ENCODE results near the gene STIM1.
"Not testable (repeated sequence)": the region's sequence is repeated elsewhere in the genome, so short reads cannot be mapped to it uniquely, and the experiment has no call there.

Gene STIM1

DNA sequence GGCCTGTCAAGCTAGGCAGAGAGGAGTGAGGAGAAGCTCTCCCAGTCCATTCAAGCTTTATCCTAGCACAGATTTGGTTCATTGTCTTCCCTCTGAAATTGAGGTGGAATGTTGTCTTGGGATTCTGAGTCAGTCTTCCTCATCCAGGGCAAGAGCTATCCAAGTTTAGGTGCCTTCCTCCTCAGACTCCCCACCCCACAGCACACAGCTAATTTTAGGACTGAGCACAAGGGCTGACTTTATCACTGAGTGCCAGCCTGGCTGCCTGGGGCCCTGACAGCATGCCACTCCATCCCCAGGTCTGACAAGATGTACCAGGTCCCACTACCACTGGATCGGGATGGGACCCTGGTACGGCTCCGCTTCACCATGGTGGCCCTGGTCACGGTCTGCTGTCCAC is 44.5 kb upstream of the STIM1 start:
- ChIA-PET POLR2A (interaction anchor here (0.7 kb wide), 1 partner anchor 12 kb away, joined by 3 read pairs; no protein-coding TSS in a partner anchor), CTCF (interaction anchor here (0.6 to 8.5 kb wide), 4 partner anchors 9 to 263 kb away, joined by 3 to 73 read pairs (median 22); partner anchors contain the start of gene NUP98)
- DNase-seq (ENCODE audit: low read depth, low spot score), result no peak
- no peak overlapping the region for H3K4me3 ChIP-seq (ENCODE audit: low read depth, low read length)
- TF ChIP-seq, protein P1, sequence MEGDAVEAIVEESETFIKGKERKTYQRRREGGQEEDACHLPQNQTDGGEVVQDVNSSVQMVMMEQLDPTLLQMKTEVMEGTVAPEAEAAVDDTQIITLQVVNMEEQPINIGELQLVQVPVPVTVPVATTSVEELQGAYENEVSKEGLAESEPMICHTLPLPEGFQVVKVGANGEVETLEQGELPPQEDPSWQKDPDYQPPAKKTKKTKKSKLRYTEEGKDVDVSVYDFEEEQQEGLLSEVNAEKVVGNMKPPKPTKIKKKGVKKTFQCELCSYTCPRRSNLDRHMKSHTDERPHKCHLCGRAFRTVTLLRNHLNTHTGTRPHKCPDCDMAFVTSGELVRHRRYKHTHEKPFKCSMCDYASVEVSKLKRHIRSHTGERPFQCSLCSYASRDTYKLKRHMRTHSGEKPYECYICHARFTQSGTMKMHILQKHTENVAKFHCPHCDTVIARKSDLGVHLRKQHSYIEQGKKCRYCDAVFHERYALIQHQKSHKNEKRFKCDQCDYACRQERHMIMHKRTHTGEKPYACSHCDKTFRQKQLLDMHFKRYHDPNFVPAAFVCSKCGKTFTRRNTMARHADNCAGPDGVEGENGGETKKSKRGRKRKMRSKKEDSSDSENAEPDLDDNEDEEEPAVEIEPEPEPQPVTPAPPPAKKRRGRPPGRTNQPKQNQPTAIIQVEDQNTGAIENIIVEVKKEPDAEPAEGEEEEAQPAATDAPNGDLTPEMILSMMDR (IDR thresholded peaks at IDR 0.05; ENCODE audit: insufficient read depth, low read length, missing control alignments), result no peak

DNA sequence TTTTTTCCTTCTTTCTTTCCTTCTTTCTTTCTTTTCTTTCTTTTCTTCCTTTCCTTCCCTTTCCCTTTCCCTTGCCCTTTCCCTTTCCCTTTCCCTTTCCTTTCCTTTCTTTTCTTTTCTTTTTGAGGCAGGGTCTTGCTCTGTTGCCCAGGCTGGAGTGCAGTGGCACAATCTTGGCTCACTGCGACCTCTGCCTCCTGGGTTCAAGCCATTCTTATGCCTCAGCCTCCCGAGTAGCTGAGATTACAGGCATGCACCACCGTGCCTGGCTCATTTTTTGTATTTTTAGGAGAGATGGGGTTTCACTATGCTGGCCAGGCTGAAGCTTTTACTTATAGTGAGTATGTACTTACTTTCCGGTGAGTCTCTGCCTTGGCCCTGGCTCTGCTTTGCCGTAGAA is 40.6 kb upstream of the STIM1 start:
- CTCF ChIA-PET, result interaction anchor here (1.7 to 2.3 kb wide), 3 partner anchors 7 to 40 kb away, joined by 9 to 13 read pairs (median 9); partner anchors contain the start of genes PGAP2 and STIM1
- DNase-seq (ENCODE audit: low read depth, low spot score); POLR2A ChIA-PET: not testable (repeated sequence)

DNA sequence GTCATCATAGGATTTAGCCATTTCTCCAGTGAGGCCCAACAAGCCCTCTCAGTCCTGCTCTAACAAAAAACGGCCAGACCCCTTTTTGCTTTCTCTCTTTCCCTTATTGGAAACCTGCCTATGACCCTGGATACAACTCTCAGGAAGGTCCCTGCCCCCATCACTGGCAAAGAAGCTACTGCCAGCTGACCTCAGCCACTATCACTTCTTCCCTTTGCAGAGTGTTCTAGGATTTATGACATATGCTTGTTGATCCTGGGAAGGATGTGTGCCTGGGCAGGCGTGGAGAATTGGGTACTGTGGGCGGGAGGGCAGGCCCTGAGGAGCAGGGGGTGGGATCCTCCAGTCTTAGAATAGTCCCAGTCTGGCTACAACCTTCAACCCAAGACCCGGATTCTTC is 39.6 kb upstream of the STIM1 start:
- no peak overlapping the region for H3K4me3 ChIP-seq (ENCODE audit: low read depth, low read length)
- DNase-seq (ENCODE audit: low read depth, low spot score), result no peak
- ChIA-PET POLR2A (no interaction called here), CTCF (interaction anchor here (0.7 to 2.3 kb wide), 5 partner anchors 8 to 119 kb away, joined by 3 to 9 read pairs (median 3); partner anchors contain the start of genes PGAP2, RHOG and STIM1)
- TF ChIP-seq, protein P1 (IDR thresholded peaks at IDR 0.05; ENCODE audit: insufficient read depth, low read length, missing control alignments), result no peak

More for the DNA sequence above, 40.6 kb upstream of the STIM1 start:
- H3K4me3 ChIP-seq (ENCODE audit: low read depth, low read length), result not testable (repeated sequence)

DNA sequence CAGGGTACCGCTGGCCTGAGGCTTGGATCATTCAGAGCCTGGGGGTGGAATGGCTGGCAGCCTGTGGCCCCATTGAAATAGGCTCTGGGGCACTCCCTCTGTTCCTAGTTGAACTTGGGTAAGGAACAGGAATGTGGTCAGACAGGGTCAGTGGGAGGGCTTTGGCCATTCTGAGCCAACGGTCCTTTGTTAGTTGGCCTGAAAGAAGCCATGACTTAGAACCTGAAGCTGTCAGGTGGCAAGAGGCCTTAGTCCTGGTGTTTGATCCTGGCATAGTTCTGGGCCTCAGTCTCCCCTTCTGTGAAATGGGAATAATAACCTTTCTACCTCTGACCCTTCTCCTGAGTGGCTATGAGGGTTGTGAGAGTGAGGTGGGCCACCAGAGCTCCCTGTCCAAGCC is 38.8 kb upstream of the STIM1 start:
- ChIA-PET CTCF (interaction anchor here (0.7 to 4.6 kb wide), 4 partner anchors 9 to 38 kb away, joined by 3 to 54 read pairs (median 6); partner anchors contain the start of genes PGAP2, RHOG and STIM1), POLR2A (no interaction called here)
- TF ChIP-seq, protein P1 (IDR thresholded peaks at IDR 0.05; ENCODE audit: insufficient read depth, low read length, missing control alignments), result no peak
- no peak overlapping the region for H3K4me3 ChIP-seq (ENCODE audit: low read depth, low read length)
- DNase-seq (ENCODE audit: low read depth, low spot score), result no peak

DNA sequence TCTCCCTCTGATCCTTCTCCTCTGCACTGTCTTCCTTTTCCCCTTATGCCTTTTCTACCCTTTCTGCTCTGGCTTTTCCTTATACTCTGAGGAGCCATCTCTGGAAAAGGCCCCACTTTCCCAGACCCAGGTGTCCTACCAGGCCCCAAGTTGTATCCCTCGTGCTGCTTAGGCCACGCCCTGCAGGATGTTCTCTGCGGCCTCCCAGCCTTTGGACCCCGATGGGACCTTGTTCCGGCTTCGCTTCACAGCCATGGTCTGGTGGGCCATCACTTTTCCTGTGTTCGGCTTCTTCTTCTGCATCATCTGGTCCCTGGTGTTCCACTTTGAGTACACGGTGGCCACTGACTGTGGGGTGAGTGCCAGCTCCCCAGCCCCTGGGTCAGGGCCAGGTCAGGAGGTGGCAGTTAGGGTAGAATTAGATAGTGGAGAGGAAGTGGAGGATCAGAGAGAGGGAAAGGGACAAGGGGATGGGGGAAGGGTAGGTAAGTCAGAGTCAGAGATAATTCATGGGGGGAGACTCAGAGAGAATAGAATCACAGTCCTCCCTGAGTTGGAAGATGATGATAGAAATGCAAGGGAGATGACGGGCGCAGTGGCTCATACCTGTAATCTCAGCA is 38.2 kb upstream of the STIM1 start:
- H3K4me3 ChIP-seq (ENCODE audit: low read depth, low read length), result no peak overlapping the region
- POLR2A ChIA-PET, result no interaction called here
- DNase-seq (ENCODE audit: low read depth, low spot score), result no peak
- CTCF ChIA-PET, result interaction anchor here (1.7 to 4.6 kb wide), 2 partner anchors 9 to 26 kb away, joined by 4 to 54 read pairs; partner anchors contain the start of gene PGAP2
- TF ChIP-seq, protein P1 (IDR thresholded peaks at IDR 0.05; ENCODE audit: insufficient read depth, low read length, missing control alignments), result no peak

DNA sequence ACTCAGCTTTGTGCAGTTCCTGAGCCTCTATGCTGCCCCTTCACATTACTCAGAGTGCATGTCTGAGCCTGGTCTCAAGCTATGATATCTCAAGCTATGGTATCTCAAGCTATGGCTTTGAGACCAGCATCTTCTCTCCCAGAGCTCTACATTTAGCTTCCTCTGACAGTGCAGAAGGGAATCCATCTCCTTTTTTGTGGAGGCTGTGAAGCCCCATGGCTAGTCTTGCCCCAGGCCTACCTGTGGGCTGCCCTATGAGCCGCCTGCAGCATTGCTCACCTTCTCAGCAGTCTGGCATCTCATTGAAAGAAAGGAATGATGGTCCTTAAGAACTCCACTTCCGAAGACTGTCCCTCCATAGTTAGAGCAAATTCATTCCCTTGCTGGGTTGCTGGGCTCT is 34.5 kb upstream of the STIM1 start:
- POLR2A ChIA-PET, result no interaction called here
- TF ChIP-seq, protein P1 (IDR thresholded peaks at IDR 0.05; ENCODE audit: insufficient read depth, low read length, missing control alignments), result no peak
- CTCF ChIA-PET, result interaction anchor here (1.1 to 4.6 kb wide), 3 partner anchors 13 to 251 kb away, joined by 4 to 54 read pairs (median 11); partner anchors contain the start of gene PGAP2
- H3K4me3 ChIP-seq (ENCODE audit: low read depth, low read length), result no peak overlapping the region
- DNase-seq (ENCODE audit: low read depth, low spot score), result no peak
